K562 (cell line): ENCODE data around the gene PRKAG1. TPM values are rescaled to one million over a fixed set of nuclear protein-coding genes. Genes with fewer than 3 reads are reported as not detected.

ENCODE experiments used
- ESRRA ChIP-seq: fragments of 450-650 bp; IDR thresholded peaks from 2 replicates; pipeline ENCODE4 v1.6.1; 2014; ENCODE audit warnings: low read depth, mild to moderate bottlenecking, moderate library complexity, borderline replicate concordance
- HINFP ChIP-seq: fragments of 450-650 bp; conservative IDR thresholded peaks from 2 replicates; pipeline ENCODE4 v1.6.1; 2016; ENCODE audit warnings: missing genetic modification characterization, low read depth, mild to moderate bottlenecking, control low read depth, missing compliant biosample characterization
- HMG20B ChIP-seq: fragments of 250-450 bp; sonication (Bioruptor Pico); IDR thresholded peaks from 2 replicates; pipeline ENCODE4 v1.5.0; 2021; ENCODE audit warnings: mild to moderate bottlenecking
- KHSRP ChIP-seq: fragments of 450-650 bp; IDR thresholded peaks from 2 replicates; pipeline ENCODE4 v1.6.1; 2017
- OTX1 ChIP-seq: fragments of 450-650 bp; formaldehyde crosslinking; IDR thresholded peaks from 2 replicates; pipeline ENCODE4 v1.4.0; 2022; ENCODE audit warnings: mild to moderate bottlenecking
- RBBP5 ChIP-seq: fragments of 200-600 bp; sonication (generic); IDR thresholded peaks from 2 replicates; pipeline ENCODE4 v1.6.1; 2012; ENCODE audit warnings: borderline replicate concordance, mild to moderate bottlenecking, low read length, control low read depth, inconsistent platforms; ENCODE audit not compliant: insufficient read depth, poor library complexity, severe bottlenecking
- ZNF583 ChIP-seq: fragments of 250-450 bp; sonication (Bioruptor Pico); IDR thresholded peaks from 2 replicates; pipeline ENCODE4 v1.4.0; 2020
- ZNF592 ChIP-seq: fragments of 450-650 bp; IDR thresholded peaks from 2 replicates; pipeline ENCODE4 v1.6.1; 2017; ENCODE audit warnings: antibody characterized with exemption, mild to moderate bottlenecking
- ZNF668 ChIP-seq: fragments of 250-450 bp; sonication (Bioruptor Pico); IDR thresholded peaks from 2 replicates; pipeline ENCODE4 v1.8.0; 2022; ENCODE audit warnings: mild to moderate bottlenecking, inconsistent platforms
- polyA plus RNA-seq, 8 experiments: library from polyadenylated mRNA; depleted of rRNA in 4 of 8; stranded (reverse) in 5 of 8; unstranded in 3 of 8; fragments of >200 nt; fragmentation: Nextera tagmentation in 2 of 8; fragmentation: Illumina TruSeq in 1 of 8; extraction: Ambion mirVana in 2 of 8; extraction: Trizol in 1 of 8; gene quantifications; 2 replicates each; pipeline versions ENCODE4 v1.2.1 to v1.2.3, GENCODE V29; 2011 to 2014; ENCODE audit warnings: inconsistent platforms in 1 of 8, missing spikeins in 1 of 8
- total RNA-seq, 7 experiments: library from RNA; depleted of rRNA in 6 of 7; stranded (reverse); fragments of >200 nt in 6 of 7; fragmentation: Illumina TruSeq in 2 of 7; extraction: Trizol in 2 of 7; gene quantifications; 2 replicates each; pipeline versions ENCODE4 v1.2.1 to v1.2.3, GENCODE V29; 2011 to 2021; ENCODE audit warnings: low replicate concordance in 1 of 7

Gene PRKAG1
- total and polyA plus RNA-seq, 9 of the 15 experiments (the other 6 are each of a cell fraction or from before 2014, with no cell fraction given): 51.1 to 126 (median 79.1) TPM

- TF ChIP-seq HINFP (tag): no peak
- no peak for TF ChIP-seq KHSRP
- no peak for TF ChIP-seq RBBP5
- TF ChIP-seq ZNF592: no peak
- TF ChIP-seq OTX1 (CRISPR knock-in tag): peak; percentile 76; the same call in 1 of the 2 replicates
- no peak for TF ChIP-seq ZNF668
- no peak for TF ChIP-seq HMG20B (CRISPR knock-in tag)
- 0 out of 2 replicates have a peak, but pooled peaks have one; percentile 27 for TF ChIP-seq ESRRA
- no peak for TF ChIP-seq ZNF583 (CRISPR knock-in tag)
Measured at GRCh38 chr12:48956279-48957140, 62.1 kb downstream of the PRKAG1 start (continued).
